MM.1S (cell line): ENCODE data around the gene MAP2.

Experiments used
- DNase-seq: peaks from one replicate; pipeline ENCODE4 v3.0.0-alpha.2; 2015
- H2AFZ ChIP-seq: fragments of 300-600 bp; sonication (generic); 2 replicates; pipeline ENCODE4 v1.6.0; 2016; ENCODE audit warnings: antibody characterized with exemption, low read length
- H3F3A ChIP-seq: fragments of 300-600 bp; sonication (generic); 2 replicates; pipeline ENCODE4 v1.6.1; 2016; ENCODE audit warnings: mild to moderate bottlenecking, antibody characterized with exemption, low read length, moderate library complexity, mixed read lengths; ENCODE audit not compliant: insufficient read depth
- H3K27ac ChIP-seq: fragments of 300-600 bp; sonication (generic); 2 replicates; pipeline ENCODE4 v1.5.1; 2016; ENCODE audit warnings: mild to moderate bottlenecking, low read length
- H3K27me3 ChIP-seq: fragments of 300-600 bp; sonication (generic); replicated peaks from 2 replicates; pipeline ENCODE4 v1.6.0; 2016; ENCODE audit warnings: low read length; ENCODE audit not compliant: insufficient read depth
- H3K36me3 ChIP-seq: fragments of 300-600 bp; sonication (generic); replicated peaks from 2 replicates; pipeline ENCODE4 v1.6.1; 2016; ENCODE audit warnings: mild to moderate bottlenecking, low read length, mixed read lengths; ENCODE audit not compliant: insufficient read depth
- H3K4me1 ChIP-seq: fragments of 300-600 bp; sonication (generic); 2 replicates; pipeline ENCODE4 v1.6.1; 2016; ENCODE audit warnings: low read length, mixed read lengths
- H3K4me2 ChIP-seq: fragments of 300-600 bp; sonication (generic); 2 replicates; pipeline ENCODE4 v1.6.0; 2016; ENCODE audit warnings: low read depth, low read length
- H3K4me3 ChIP-seq: fragments of 300-600 bp; sonication (generic); 2 replicates; pipeline ENCODE4 v1.5.1; 2016; ENCODE audit warnings: low read length, mixed read lengths
- H3K79me2 ChIP-seq: fragments of 300-600 bp; sonication (generic); 2 replicates; pipeline ENCODE4 v1.6.1; 2016; ENCODE audit warnings: mixed run types, low read length, mixed read lengths
- H3K9ac ChIP-seq: fragments of 300-600 bp; sonication (generic); 2 replicates; pipeline ENCODE4 v1.6.1; 2016; ENCODE audit warnings: low read length, mixed read lengths
- H3K9me2 ChIP-seq: fragments of 300-600 bp; sonication (generic); replicated peaks from 2 replicates; pipeline ENCODE4 v1.6.1; 2016; ENCODE audit warnings: mild to moderate bottlenecking, low read length, mixed read lengths; ENCODE audit not compliant: insufficient read depth
- H3K9me3 ChIP-seq: fragments of 300-600 bp; sonication (generic); replicated peaks from 2 replicates; pipeline ENCODE4 v1.6.1; 2016; ENCODE audit warnings: mild to moderate bottlenecking, low read length, mixed read lengths; ENCODE audit not compliant: insufficient read depth
- H4K20me1 ChIP-seq: fragments of 300-600 bp; sonication (generic); 2 replicates; pipeline ENCODE4 v1.6.1; 2016; ENCODE audit warnings: mild to moderate bottlenecking, low read length, moderate library complexity, mixed read lengths; ENCODE audit not compliant: insufficient read depth
- EZH2 ChIP-seq: fragments of 300-600 bp; sonication (generic); optimal IDR thresholded peaks from 2 replicates; pipeline ENCODE3; 2017; ENCODE audit warnings: low read depth, mild to moderate bottlenecking, antibody characterized with exemption, low read length, mixed read lengths
- EZH2phosphoT487 ChIP-seq: fragments of 300-600 bp; sonication (generic); IDR thresholded peaks from 2 replicates; pipeline ENCODE4 v1.6.1; 2018; ENCODE audit warnings: antibody characterized with exemption, low read length
- TF ChIP-seq, protein P1 (sequence below): fragments of 300-600 bp; sonication (generic); IDR thresholded peaks from 2 replicates; pipeline ENCODE4 v1.5.1; 2016; ENCODE audit warnings: antibody characterized with exemption, low read length, mixed read lengths

Gene MAP2

DNA sequence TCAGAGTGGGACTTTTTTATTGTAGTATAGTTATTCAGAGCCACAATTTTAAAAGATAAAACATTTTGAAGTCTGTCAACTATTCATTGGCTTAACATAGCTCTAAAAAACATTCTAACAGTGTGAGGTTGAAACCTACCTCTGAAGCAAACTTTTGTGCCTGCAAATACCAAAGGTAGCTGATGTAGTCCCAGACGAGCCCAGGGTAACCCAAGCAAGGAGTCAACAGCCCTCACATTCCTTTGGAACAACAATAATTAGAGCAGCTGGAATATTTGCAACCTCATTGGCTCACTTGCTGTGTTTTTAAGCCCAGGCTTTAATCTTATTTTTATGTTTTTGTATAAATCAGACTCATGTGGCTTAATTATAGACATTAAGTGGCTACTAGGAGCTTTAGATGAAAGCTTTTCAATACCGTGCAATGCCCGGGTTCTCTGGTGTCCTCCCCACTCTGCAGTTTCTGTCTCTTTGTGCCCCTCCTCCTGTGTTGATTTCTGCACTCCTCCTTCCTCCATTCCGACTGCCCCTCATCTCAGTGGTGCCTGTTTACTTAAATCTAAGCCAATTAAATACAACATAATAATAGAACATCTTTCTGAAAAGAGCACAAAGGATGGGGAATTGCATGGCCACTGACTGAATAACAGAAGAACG lies 189.9 kb downstream of the MAP2 start:
- H3K36me3 ChIP-seq, result no peaks in the 10 kb centered on the region
- no peak for DNase-seq
- no peaks in the 10 kb centered on the region for H3F3A ChIP-seq
- no peak overlapping the region for H2AFZ ChIP-seq
- no peaks in the 10 kb centered on the region for H4K20me1 ChIP-seq
- H3K4me2 ChIP-seq, result no peak overlapping the region
- H3K4me3 ChIP-seq, result no peak overlapping the region
- H3K27ac ChIP-seq, result no peak overlapping the region
- no peaks in the 10 kb centered on the region for H3K9me3 ChIP-seq
- no peak overlapping the region for H3K9ac ChIP-seq
- H3K79me2 ChIP-seq, result no peaks in the 10 kb centered on the region
- TF ChIP-seq EZH2phosphoT487, result no peak
- TF ChIP-seq, protein P1, sequence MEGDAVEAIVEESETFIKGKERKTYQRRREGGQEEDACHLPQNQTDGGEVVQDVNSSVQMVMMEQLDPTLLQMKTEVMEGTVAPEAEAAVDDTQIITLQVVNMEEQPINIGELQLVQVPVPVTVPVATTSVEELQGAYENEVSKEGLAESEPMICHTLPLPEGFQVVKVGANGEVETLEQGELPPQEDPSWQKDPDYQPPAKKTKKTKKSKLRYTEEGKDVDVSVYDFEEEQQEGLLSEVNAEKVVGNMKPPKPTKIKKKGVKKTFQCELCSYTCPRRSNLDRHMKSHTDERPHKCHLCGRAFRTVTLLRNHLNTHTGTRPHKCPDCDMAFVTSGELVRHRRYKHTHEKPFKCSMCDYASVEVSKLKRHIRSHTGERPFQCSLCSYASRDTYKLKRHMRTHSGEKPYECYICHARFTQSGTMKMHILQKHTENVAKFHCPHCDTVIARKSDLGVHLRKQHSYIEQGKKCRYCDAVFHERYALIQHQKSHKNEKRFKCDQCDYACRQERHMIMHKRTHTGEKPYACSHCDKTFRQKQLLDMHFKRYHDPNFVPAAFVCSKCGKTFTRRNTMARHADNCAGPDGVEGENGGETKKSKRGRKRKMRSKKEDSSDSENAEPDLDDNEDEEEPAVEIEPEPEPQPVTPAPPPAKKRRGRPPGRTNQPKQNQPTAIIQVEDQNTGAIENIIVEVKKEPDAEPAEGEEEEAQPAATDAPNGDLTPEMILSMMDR, result no peak
- TF ChIP-seq EZH2, result no peak
- H3K9me2 ChIP-seq, result no peaks in the 10 kb centered on the region
- no peaks in the 10 kb centered on the region for H3K4me1 ChIP-seq
- H3K27me3 ChIP-seq, result no peaks in the 10 kb centered on the region

DNA sequence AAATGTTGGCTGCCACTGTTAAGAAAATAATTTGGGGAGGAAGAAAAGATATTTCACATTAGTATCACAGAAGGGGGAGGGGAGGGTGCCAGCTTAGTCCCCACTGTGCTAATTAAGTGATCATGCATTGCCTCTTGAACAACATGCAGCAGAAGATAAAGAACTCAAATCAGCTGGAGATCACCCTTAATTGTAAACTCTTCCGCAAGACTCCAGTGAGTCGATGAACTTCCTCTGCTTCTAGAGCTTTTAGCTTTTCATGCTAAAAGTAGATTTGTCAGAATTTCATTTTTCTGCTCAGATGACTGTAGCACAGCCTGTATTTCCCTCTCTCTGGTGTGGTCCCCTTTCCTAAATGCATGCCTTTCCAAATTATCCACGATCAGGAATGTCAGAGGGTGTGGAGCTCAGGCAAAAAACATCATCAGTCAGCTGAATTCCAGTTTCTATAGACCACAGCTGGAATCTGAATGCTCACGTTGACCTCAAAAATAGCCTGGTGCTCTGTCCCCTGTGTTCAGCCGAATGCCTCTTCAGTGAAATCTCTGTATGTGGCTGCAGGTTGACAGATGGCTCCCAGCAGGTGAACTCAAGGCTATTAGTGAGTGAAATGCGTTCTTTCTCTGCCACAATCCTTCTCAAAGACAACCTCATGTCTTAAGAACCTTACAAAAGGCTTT lies 191.0 kb downstream of the MAP2 start:
- H3K79me2 ChIP-seq, result no peaks in the 10 kb centered on the region
- no peaks in the 10 kb centered on the region for H4K20me1 ChIP-seq
- TF ChIP-seq, protein P1, result no peak
- TF ChIP-seq EZH2 (no peak), EZH2phosphoT487 (no peak)
- H3K4me1 ChIP-seq, result no peaks in the 10 kb centered on the region
- H3K4me2 ChIP-seq, result no peak overlapping the region
- no peak overlapping the region for H3K9ac ChIP-seq
- DNase-seq, result no peak
- H3K9me2 ChIP-seq, result no peaks in the 10 kb centered on the region
- H3K9me3 ChIP-seq, result no peaks in the 10 kb centered on the region
- no peaks in the 10 kb centered on the region for H3K27me3 ChIP-seq
- H3F3A ChIP-seq, result no peaks in the 10 kb centered on the region
- no peak overlapping the region for H3K27ac ChIP-seq
- H3K36me3 ChIP-seq, result no peaks in the 10 kb centered on the region
- no peak overlapping the region for H2AFZ ChIP-seq
- H3K4me3 ChIP-seq, result no peak overlapping the region

DNA sequence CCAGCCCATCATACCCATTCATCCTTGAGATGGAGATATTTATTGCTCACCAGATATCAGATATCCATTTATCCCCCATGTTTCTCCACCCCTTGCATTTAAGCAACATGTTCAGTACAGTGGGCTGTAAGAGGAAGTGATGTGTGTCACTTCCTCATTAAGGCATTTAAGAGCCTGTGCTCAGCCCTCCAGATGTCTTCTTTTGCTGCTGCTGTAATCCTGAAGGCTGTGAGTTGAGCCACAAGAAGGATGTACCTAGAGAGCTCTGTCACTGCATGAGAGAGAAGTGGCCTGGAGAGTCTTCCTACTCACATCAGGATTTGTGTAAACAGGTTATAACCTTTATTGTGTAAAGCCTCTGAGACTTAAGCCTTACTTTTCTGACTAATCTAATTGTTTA lies 195.9 kb downstream of the MAP2 start:
- no peaks in the 10 kb centered on the region for H4K20me1 ChIP-seq
- DNase-seq, result peak; percentile 7
- H3K9ac ChIP-seq, result no peak overlapping the region
- H3F3A ChIP-seq, result no peaks in the 10 kb centered on the region
- no peak overlapping the region for H3K4me3 ChIP-seq
- H3K36me3 ChIP-seq, result no peaks in the 10 kb centered on the region
- no peak for TF ChIP-seq EZH2phosphoT487
- no peak for TF ChIP-seq EZH2
- TF ChIP-seq, protein P1, result no peak
- no peak overlapping the region for H3K4me2 ChIP-seq
- H3K9me2 ChIP-seq, result no peaks in the 10 kb centered on the region
- no peaks in the 10 kb centered on the region for H3K4me1 ChIP-seq
- H3K79me2 ChIP-seq, result no peaks in the 10 kb centered on the region
- H2AFZ ChIP-seq, result no peak overlapping the region
- no peak overlapping the region for H3K27ac ChIP-seq
- H3K27me3 ChIP-seq, result no peaks in the 10 kb centered on the region
- no peaks in the 10 kb centered on the region for H3K9me3 ChIP-seq
